ENCODE measurements around the gene DMC1. TPM values are rescaled to one million over a fixed set of nuclear protein-coding genes. Genes with fewer than 3 reads are reported as not detected.

The DMC1 gene
- total RNA-seq, 3 donors from 2014 or later: 1.6 to 3.3 (median 2.9) TPM

GRCh38 chr22:38572065-38572464 is 2.1 kb upstream of the DMC1 start:
- H3K4me1 ChIP-seq: peaks cover 4 to 6% of the 10 kb centered on the region in 2 donors
- no peak overlapping the region for H3K27ac ChIP-seq
- H3K4me3 ChIP-seq: no peak overlapping the region
- TF ChIP-seq CTCF (IDR thresholded peaks at IDR 0.05) (peak in 2 of 3 donors; percentile 46 to 53), POLR2A (IDR thresholded peaks at IDR 0.05) (no peak)
- intact Hi-C loops (cut with DNase I; ENCODE audit: low total_unique reads): no loop called here
- no peaks in the 10 kb centered on the region for H3K27me3 ChIP-seq
- no peaks in the 10 kb centered on the region for H3K36me3 ChIP-seq
- no peak for DNase-seq (ENCODE audit: low spot score in 2 of 2)
- no peaks in the 10 kb centered on the region for H3K9me3 ChIP-seq

- H3K27ac ChIP-seq: peak overlapping the region; percentile 83 to 85
- no peaks in the 10 kb centered on the region for H3K36me3 ChIP-seq
- no peaks in the 10 kb centered on the region for H3K27me3 ChIP-seq
- DNase-seq (ENCODE audit: low spot score in 2 of 2): peak in 1 of 2 donors; percentile 40
- intact Hi-C loops (cut with DNase I; ENCODE audit: low total_unique reads): no loop called here
- no peaks in the 10 kb centered on the region for H3K9me3 ChIP-seq
- peaks cover 4 to 6% of the 10 kb centered on the region in 2 donors for H3K4me1 ChIP-seq
- TF ChIP-seq CTCF (IDR thresholded peaks at IDR 0.05): no peak
- no peak for TF ChIP-seq POLR2AphosphoS5 (IDR thresholded peaks at IDR 0.05)
- no peak for TF ChIP-seq POLR2A (IDR thresholded peaks at IDR 0.05)
- peak overlapping the region; percentile 58 to 77 (median 70) for H3K4me3 ChIP-seq
Observed at GRCh38 chr22:38570779-38571364, 889 bp upstream of the DMC1 start.

GRCh38 chr22:38569181-38569971 is 607 bp downstream of the DMC1 start:
- no peak for TF ChIP-seq POLR2AphosphoS5 (IDR thresholded peaks at IDR 0.05)
- TF ChIP-seq CTCF (IDR thresholded peaks at IDR 0.05): no peak
- no peak for TF ChIP-seq POLR2A (IDR thresholded peaks at IDR 0.05)
- intact Hi-C loops (cut with DNase I; ENCODE audit: low total_unique reads): no loop called here
- Histone ChIP-seq H3K36me3 (no peaks in the 10 kb centered on the region), H3K4me3 (peak overlapping the region; percentile 58 to 77 (median 70)), H3K9me3 (no peaks in the 10 kb centered on the region), H3K27ac (peak overlapping the region; percentile 81 to 83), H3K27me3 (no peaks in the 10 kb centered on the region), H3K4me1 (peaks cover 4 to 6% of the 10 kb centered on the region in 2 donors)
- DNase-seq (ENCODE audit: low spot score in 2 of 2): peak in 1 of 2 donors; percentile 24

- TF ChIP-seq CTCF (IDR thresholded peaks at IDR 0.05) (no peak), POLR2A (IDR thresholded peaks at IDR 0.05) (no peak), POLR2AphosphoS5 (IDR thresholded peaks at IDR 0.05) (no peak)
- DNase-seq (ENCODE audit: low spot score in 2 of 2): no peak
- Histone ChIP-seq H3K4me1 (peaks cover 4 to 6% of the 10 kb centered on the region in 2 donors), H3K36me3 (no peaks in the 10 kb centered on the region), H3K27me3 (no peaks in the 10 kb centered on the region), H3K4me3 (no peak overlapping the region), H3K9me3 (no peaks in the 10 kb centered on the region), H3K27ac (no peak overlapping the region)
- intact Hi-C loops (cut with DNase I; ENCODE audit: low total_unique reads): no loop called here
Observed at GRCh38 chr22:38567531-38568285, 2.3 kb downstream of the DMC1 start.

Measured in breast epithelium (tissue), 4 donors.